Mucosa of gallbladder (tissue), 1 donor: ENCODE results near the gene UQCR10. TPM values are rescaled to one million over a fixed set of nuclear protein-coding genes. Genes with fewer than 3 reads are reported as not detected.
A peak's percentile ranks its signal among the peaks of the same experiment; 100 is the strongest.

Experiments
- DNase-seq: peaks from one replicate; pipeline ENCODE4 v3.0.0-alpha.2; 2020; ENCODE audit warnings: low spot score
- total RNA-seq: library from RNA; stranded (reverse); gene quantifications from one replicate; pipeline ENCODE4 v1.2.1, GENCODE V29; 2021
- donor health status: DM: no; HTN: no; CAD: no.

UQCR10 gene
- 106 TPM for total RNA-seq

GRCh38 chr22:29767171-29768051, at the start of gene UQCR10:
TSS of gene UQCR10 (plus strand) at chr22:29767369. CDS start at chr22:29767399, 30 bp downstream.
- peak; percentile 93 for DNase-seq

- DNase-seq: no peak
Measured at GRCh38 chr22:29717789-29718188, 49.4 kb upstream of the UQCR10 start.

GRCh38 chr22:29718949-29719898, 47.9 kb upstream of the UQCR10 start:
- no peak for DNase-seq

GRCh38 chr22:29719899-29720645, 47.1 kb upstream of the UQCR10 start, which contains the start of gene CABP7:
TSS of gene CABP7 (plus strand) at chr22:29720003. CDS start at chr22:29720425, 422 bp downstream.
- no peak for DNase-seq

- DNase-seq: no peak
Measured at GRCh38 chr22:29720811-29721323, 46.3 kb upstream of the UQCR10 start.

GRCh38 chr22:29722151-29722550, 45.0 kb upstream of the UQCR10 start:
- no peak for DNase-seq

GRCh38 chr22:29722587-29722986, 44.6 kb upstream of the UQCR10 start:
- no peak for DNase-seq

- DNase-seq: no peak
Measured at GRCh38 chr22:29723766-29724165, 43.4 kb upstream of the UQCR10 start.

GRCh38 chr22:29724843-29725242, 42.3 kb upstream of the UQCR10 start:
- no peak for DNase-seq

- no peak for DNase-seq
Measured at GRCh38 chr22:29726106-29726505, 41.1 kb upstream of the UQCR10 start.

- DNase-seq: no peak
Measured at GRCh38 chr22:29726512-29727130, 40.5 kb upstream of the UQCR10 start.

GRCh38 chr22:29727131-29727523, 40.0 kb upstream of the UQCR10 start:
- DNase-seq: peak; percentile 20

- no peak for DNase-seq
Measured at GRCh38 chr22:29729161-29729560, 38.0 kb upstream of the UQCR10 start.

- DNase-seq: no peak
Measured at GRCh38 chr22:29731058-29731850, 35.9 kb upstream of the UQCR10 start.

- DNase-seq: no peak
Measured at GRCh38 chr22:29732883-29733282, 34.3 kb upstream of the UQCR10 start.

- DNase-seq: no peak
Measured at GRCh38 chr22:29733362-29734201, 33.6 kb upstream of the UQCR10 start.

GRCh38 chr22:29734406-29734805, 32.8 kb upstream of the UQCR10 start:
- no peak for DNase-seq

GRCh38 chr22:29734838-29735237, 32.3 kb upstream of the UQCR10 start:
- DNase-seq: no peak

- DNase-seq: no peak
Measured at GRCh38 chr22:29735416-29735815, 31.8 kb upstream of the UQCR10 start.
